ENCODE measurements around the gene ARMC2.

DNA sequence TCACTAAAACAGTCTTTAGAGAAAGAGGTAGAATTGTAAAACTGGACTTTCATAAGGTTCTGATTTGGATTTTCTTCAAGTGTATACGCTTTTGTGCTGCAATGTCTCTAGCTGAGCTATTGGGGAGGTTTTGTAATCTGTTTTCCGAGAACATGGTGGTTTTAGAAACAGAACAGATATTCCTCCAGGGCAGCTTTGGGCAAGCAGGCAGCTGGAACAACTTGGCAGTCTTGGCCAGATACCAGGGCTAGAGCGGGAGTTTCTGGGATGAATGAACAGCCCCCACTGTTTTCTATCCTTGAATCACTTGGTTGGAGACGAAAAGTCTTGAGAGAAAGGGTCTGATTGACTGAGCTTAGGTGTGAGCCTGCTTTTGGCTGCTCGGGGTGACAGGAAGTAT lies 17.1 kb upstream of the ARMC2 start:
- TF ChIP-seq, protein P1, sequence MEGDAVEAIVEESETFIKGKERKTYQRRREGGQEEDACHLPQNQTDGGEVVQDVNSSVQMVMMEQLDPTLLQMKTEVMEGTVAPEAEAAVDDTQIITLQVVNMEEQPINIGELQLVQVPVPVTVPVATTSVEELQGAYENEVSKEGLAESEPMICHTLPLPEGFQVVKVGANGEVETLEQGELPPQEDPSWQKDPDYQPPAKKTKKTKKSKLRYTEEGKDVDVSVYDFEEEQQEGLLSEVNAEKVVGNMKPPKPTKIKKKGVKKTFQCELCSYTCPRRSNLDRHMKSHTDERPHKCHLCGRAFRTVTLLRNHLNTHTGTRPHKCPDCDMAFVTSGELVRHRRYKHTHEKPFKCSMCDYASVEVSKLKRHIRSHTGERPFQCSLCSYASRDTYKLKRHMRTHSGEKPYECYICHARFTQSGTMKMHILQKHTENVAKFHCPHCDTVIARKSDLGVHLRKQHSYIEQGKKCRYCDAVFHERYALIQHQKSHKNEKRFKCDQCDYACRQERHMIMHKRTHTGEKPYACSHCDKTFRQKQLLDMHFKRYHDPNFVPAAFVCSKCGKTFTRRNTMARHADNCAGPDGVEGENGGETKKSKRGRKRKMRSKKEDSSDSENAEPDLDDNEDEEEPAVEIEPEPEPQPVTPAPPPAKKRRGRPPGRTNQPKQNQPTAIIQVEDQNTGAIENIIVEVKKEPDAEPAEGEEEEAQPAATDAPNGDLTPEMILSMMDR (IDR thresholded peaks at IDR 0.05) = no peak
- TF ChIP-seq POLR2A (IDR thresholded peaks at IDR 0.05) (no peak), POLR2AphosphoS5 (IDR thresholded peaks at IDR 0.05; ENCODE audit: insufficient read depth in 1 of 2, low read depth in 1 of 2) (no peak)
